Neural progenitor cell (in vitro differentiated cells): Measurements from ENCODE around the gene ZNF491. TPM values are rescaled to one million over a fixed set of nuclear protein-coding genes. Genes with fewer than 3 reads are reported as not detected.
A peak's percentile ranks its signal among the peaks of the same experiment; 100 is the strongest.

Source experiments
- DNase-seq: peaks from one replicate; pipeline ENCODE4 v3.0.0-alpha.2; 2016; ENCODE audit warnings: low spot score
- H2AFZ ChIP-seq: fragments of 200-600 bp; sonication (generic); replicated peaks from 2 replicates; pipeline ENCODE4 v1.6.1; 2016; ENCODE audit warnings: antibody characterized with exemption
- H3F3A ChIP-seq: fragments of 200-600 bp; sonication (generic); 2 replicates; pipeline ENCODE4 v1.6.1; 2016; ENCODE audit warnings: antibody characterized with exemption, low read depth
- H3K27ac ChIP-seq: fragments of 200-600 bp; sonication (generic); 2 replicates; pipeline ENCODE4 v1.5.1; 2016; ENCODE audit warnings: mild to moderate bottlenecking
- H3K27me3 ChIP-seq: fragments of 200-600 bp; sonication (generic); 2 replicates; pipeline ENCODE4 v1.6.1; 2016; ENCODE audit warnings: mild to moderate bottlenecking, moderate library complexity
- H3K36me3 ChIP-seq: fragments of 200-600 bp; sonication (generic); 2 replicates; pipeline ENCODE4 v1.5.1; 2016
- H3K4me1 ChIP-seq: fragments of 200-600 bp; sonication (generic); 2 replicates; pipeline ENCODE4 v1.6.1; 2016; ENCODE audit warnings: mixed run types
- H3K4me2 ChIP-seq: fragments of 200-600 bp; sonication (generic); 2 replicates; pipeline ENCODE4 v1.6.1; 2016
- H3K4me3 ChIP-seq: fragments of 200-600 bp; sonication (generic); 2 replicates; pipeline ENCODE4 v1.5.1; 2016
- H3K79me2 ChIP-seq: fragments of 200-600 bp; sonication (generic); 2 replicates; pipeline ENCODE4 v1.6.1; 2016; ENCODE audit warnings: low read depth
- H3K9ac ChIP-seq: fragments of 200-600 bp; sonication (generic); 2 replicates; pipeline ENCODE4 v1.6.1; 2016
- H3K9me3 ChIP-seq: fragments of 200-600 bp; sonication (generic); 2 replicates; pipeline ENCODE4 v1.5.1; 2016; ENCODE audit warnings: low read depth
- H4K20me1 ChIP-seq: fragments of 200-600 bp; sonication (generic); 2 replicates; pipeline ENCODE4 v1.6.1; 2016; ENCODE audit warnings: low read depth
- H3K27ac Mint-ChIP-seq: 3 replicates; pipeline ENCODE4 v1.8.0; 2021; ENCODE audit warnings: mixed read lengths
- H3K27me3 Mint-ChIP-seq: 2 replicates; pipeline ENCODE4 v1.8.0; 2022; ENCODE audit warnings: low read depth, mild to moderate bottlenecking, inconsistent platforms, moderate library complexity, mixed read lengths; ENCODE audit not compliant: insufficient read depth
- H3K36me3 Mint-ChIP-seq: 3 replicates; pipeline ENCODE4 v1.8.0; 2021; ENCODE audit warnings: mixed read lengths
- H3K4me1 Mint-ChIP-seq: 3 replicates; pipeline ENCODE4 v1.8.0; 2021; ENCODE audit warnings: mixed read lengths
- H3K4me3 Mint-ChIP-seq: 3 replicates; pipeline ENCODE4 v1.8.0; 2021; ENCODE audit warnings: mild to moderate bottlenecking, moderate library complexity, mixed read lengths
- H3K9me3 Mint-ChIP-seq: 3 replicates; pipeline ENCODE4 v1.8.0; 2020; ENCODE audit warnings: mixed read lengths
- EZH2 ChIP-seq: fragments of 200-600 bp; sonication (generic); IDR thresholded peaks from 2 replicates; pipeline ENCODE4 v1.6.1; 2017; ENCODE audit warnings: antibody characterized with exemption, mild to moderate bottlenecking, moderate library complexity
- EZH2phosphoT487 ChIP-seq: fragments of 200-600 bp; sonication (generic); IDR thresholded peaks from 2 replicates; pipeline ENCODE4 v1.6.1; 2017; ENCODE audit warnings: antibody characterized with exemption
- total RNA-seq: library from RNA; depleted of rRNA; stranded (reverse); fragments of >200 nt; gene quantifications from 2 replicates; pipeline ENCODE4 v1.2.3, GENCODE V29; 2015; ENCODE audit warnings: low replicate concordance
- TF ChIP-seq, protein P1 (sequence below): fragments of 200-600 bp; sonication (generic); IDR thresholded peaks from 2 replicates; pipeline ENCODE4 v1.5.1; 2017; ENCODE audit warnings: antibody characterized with exemption, mild to moderate bottlenecking

The ZNF491 gene
- total RNA-seq, 1 donor from 2014 or later: 6.0 TPM

DNA sequence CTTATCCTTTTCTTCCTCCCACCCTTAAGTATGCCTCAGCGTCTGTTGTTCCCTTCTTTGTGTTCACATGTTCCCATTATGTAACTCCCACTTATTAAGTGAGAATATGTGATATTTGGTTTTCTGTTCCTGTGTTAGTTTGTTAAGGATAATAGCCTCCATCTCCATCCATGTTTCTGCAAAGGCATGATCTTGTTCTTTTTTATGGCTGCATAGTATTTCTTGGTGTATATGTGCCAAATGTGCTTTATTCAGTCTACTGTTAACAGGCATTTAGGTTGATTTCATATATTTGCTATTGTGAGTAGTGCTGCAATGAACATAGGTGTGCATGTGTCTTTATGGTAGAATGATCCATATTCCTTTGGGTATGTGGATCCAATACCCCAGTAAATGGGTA is 34.7 kb upstream of the ZNF491 start:
- no peaks in the 10 kb centered on the region for H3K79me2 ChIP-seq
- Mint-ChIP-seq H3K27me3 (no peaks in the 10 kb centered on the region), H3K9me3 (peaks cover 10% of the 10 kb centered on the region), H3K4me3 (no peak overlapping the region), H3K4me1 (peaks cover 10% of the 10 kb centered on the region), H3K27ac (no peak overlapping the region), H3K36me3 (peaks cover 2% of the 10 kb centered on the region)
- H2AFZ ChIP-seq: no peak overlapping the region
- peaks cover 46% of the 10 kb centered on the region for H3K27me3 ChIP-seq
- no peaks in the 10 kb centered on the region for H3K36me3 ChIP-seq
- no peaks in the 10 kb centered on the region for H3K4me1 ChIP-seq
- H4K20me1 ChIP-seq: no peaks in the 10 kb centered on the region
- no peak overlapping the region for H3K27ac ChIP-seq
- H3K9ac ChIP-seq: no peak overlapping the region
- no peak overlapping the region for H3K4me3 ChIP-seq
- no peaks in the 10 kb centered on the region for H3F3A ChIP-seq
- TF ChIP-seq EZH2 (no peak), EZH2phosphoT487 (no peak)
- TF ChIP-seq, protein P1, sequence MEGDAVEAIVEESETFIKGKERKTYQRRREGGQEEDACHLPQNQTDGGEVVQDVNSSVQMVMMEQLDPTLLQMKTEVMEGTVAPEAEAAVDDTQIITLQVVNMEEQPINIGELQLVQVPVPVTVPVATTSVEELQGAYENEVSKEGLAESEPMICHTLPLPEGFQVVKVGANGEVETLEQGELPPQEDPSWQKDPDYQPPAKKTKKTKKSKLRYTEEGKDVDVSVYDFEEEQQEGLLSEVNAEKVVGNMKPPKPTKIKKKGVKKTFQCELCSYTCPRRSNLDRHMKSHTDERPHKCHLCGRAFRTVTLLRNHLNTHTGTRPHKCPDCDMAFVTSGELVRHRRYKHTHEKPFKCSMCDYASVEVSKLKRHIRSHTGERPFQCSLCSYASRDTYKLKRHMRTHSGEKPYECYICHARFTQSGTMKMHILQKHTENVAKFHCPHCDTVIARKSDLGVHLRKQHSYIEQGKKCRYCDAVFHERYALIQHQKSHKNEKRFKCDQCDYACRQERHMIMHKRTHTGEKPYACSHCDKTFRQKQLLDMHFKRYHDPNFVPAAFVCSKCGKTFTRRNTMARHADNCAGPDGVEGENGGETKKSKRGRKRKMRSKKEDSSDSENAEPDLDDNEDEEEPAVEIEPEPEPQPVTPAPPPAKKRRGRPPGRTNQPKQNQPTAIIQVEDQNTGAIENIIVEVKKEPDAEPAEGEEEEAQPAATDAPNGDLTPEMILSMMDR: no peak
- no peak overlapping the region for H3K4me2 ChIP-seq
- H3K9me3 ChIP-seq: no peaks in the 10 kb centered on the region
- no peak for DNase-seq

DNA sequence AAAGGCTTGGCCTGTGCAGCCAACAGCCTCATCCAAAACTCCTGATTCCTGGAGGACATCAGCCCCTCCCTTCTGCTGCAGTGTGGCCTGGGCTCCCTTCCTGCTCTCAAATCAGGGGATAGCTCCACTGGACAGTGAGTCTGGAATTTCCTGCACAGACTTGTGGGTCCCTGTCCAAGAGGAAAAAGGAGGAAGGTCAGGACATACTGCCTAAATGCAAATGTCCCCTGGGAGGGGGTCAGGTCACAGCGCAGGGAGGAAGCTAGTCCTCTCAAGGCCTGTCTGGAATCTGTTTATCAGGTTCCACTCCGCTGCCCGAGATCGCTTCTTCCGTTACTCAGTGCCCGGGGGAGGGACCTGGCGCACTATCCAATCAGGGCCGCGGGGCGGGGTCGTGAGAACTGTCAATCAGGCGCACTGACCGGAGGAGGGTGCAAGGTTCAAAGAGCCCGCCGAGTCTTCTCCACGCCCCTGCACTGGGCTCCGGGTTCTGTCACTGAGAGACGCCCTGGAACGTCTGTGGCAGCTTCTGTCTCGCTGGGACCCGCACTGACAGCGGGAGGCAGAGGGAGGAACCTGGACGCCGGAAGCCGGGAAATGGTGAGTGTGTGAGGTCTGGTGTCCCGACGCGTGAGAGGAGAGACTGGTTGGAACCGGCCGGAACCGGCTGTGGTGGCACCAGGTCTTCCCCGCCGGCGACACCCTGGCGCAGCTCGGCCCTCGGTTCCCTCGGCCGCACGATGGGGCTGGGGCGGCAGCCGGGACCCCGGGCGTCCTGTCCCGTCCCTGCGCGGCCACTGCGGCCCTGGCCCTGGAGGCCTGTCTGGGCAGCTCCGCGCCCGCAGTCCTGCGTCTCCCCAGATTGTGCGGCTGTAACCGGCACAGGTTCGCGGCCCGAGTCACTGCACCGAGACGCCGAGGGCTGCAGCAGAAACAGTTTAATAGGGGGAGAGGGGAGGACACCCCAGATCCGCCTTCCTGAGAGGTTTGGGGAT is 31.4 kb upstream of the ZNF491 start, which contains the start of gene ZNF441:
ZNF441 (plus strand) TSS at position 404 of the 995 bp plus-strand sequence; CDS start at position 598, 194 bp downstream.
- no peaks in the 10 kb centered on the region for H3K79me2 ChIP-seq
- H3K4me3 Mint-ChIP-seq: peak within 1 kb of the TSS; percentile 98
- peaks cover 35% of the 10 kb centered on the region for H3K9me3 Mint-ChIP-seq
- H4K20me1 ChIP-seq: no peaks in the 10 kb centered on the region
- peaks cover 10% of the 10 kb centered on the region for H3K4me1 Mint-ChIP-seq
- H3K36me3 ChIP-seq: no peaks in the 10 kb centered on the region
- DNase-seq: peak; percentile 97
- H3K9me3 ChIP-seq: peaks cover 3% of the 10 kb centered on the region
- H2AFZ ChIP-seq: peak within 1 kb of the TSS; percentile 95
- peaks cover 52% of the 10 kb centered on the region for H3K27me3 ChIP-seq
- H3K27me3 Mint-ChIP-seq: no peaks in the 10 kb centered on the region
- no peaks in the 10 kb centered on the region for H3F3A ChIP-seq
- no peak within 1 kb of the TSS for H3K27ac ChIP-seq
- H3K36me3 Mint-ChIP-seq: peaks cover 13% of the 10 kb centered on the region
- peak within 1 kb of the TSS; percentile 72 for H3K4me2 ChIP-seq
- H3K4me3 ChIP-seq: peak within 1 kb of the TSS; percentile 69
- H3K27ac Mint-ChIP-seq: peak within 1 kb of the TSS; percentile 98
- peak within 1 kb of the TSS; percentile 16 for H3K9ac ChIP-seq
- H3K4me1 ChIP-seq: no peaks in the 10 kb centered on the region
- no peak for TF ChIP-seq EZH2phosphoT487
- TF ChIP-seq, protein P1: no peak
- peak; percentile 44 for TF ChIP-seq EZH2

DNA sequence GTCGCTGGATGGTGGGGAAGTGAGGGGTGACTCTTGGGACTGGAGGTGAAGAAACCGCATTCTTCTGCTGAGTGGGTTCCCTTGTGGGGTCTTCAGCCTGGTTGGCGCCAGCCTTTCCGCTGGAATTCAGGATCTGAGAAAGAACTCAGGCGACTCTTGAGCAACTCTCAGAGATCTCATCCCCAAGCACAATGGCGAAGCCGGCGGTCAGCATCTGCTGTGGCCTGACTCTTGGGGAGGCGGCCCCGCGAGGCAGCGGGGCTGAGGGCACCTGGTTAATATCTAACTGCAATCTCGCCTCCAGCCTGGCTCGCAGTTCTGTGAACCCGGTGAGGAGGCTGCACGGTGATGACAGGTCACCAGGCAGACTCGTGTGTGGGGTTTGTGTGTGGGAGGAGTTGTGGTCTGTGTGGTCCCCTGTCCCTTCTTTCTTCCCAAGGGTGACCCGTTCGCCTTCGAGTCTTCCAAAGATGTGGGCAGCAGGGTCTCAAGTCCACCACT is 30.6 kb upstream of the ZNF491 start:
- Histone ChIP-seq H3K27ac (no peak overlapping the region), H3K36me3 (no peaks in the 10 kb centered on the region), H4K20me1 (no peaks in the 10 kb centered on the region), H3K27me3 (peaks cover 52% of the 10 kb centered on the region), H3K9ac (peak overlapping the region; percentile 16), H3K4me1 (no peaks in the 10 kb centered on the region), H3K79me2 (no peaks in the 10 kb centered on the region), H3K4me3 (peak overlapping the region; percentile 69), H2AFZ (peak overlapping the region; percentile 95), H3F3A (no peaks in the 10 kb centered on the region), H3K9me3 (peaks cover 3% of the 10 kb centered on the region), H3K4me2 (peak overlapping the region; percentile 72)
- peak overlapping the region; percentile 72 for H3K27ac Mint-ChIP-seq
- peak; percentile 43 for DNase-seq
- peaks cover 15% of the 10 kb centered on the region for H3K36me3 Mint-ChIP-seq
- H3K9me3 Mint-ChIP-seq: peaks cover 35% of the 10 kb centered on the region
- TF ChIP-seq, protein P1: no peak
- TF ChIP-seq EZH2 (no peak), EZH2phosphoT487 (no peak)
- peak overlapping the region; percentile 98 for H3K4me3 Mint-ChIP-seq
- H3K4me1 Mint-ChIP-seq: peaks cover 10% of the 10 kb centered on the region
- no peaks in the 10 kb centered on the region for H3K27me3 Mint-ChIP-seq
